GM12873 (cell line): ENCODE measurements around the gene WDR76.

Source experiments
- TF ChIP-seq, protein P1 (sequence below): IDR thresholded peaks from 2 replicates; pipeline ENCODE4 v1.5.1; 2012; ENCODE audit warnings: low read depth, mild to moderate bottlenecking, moderate library complexity, low read length, control low read depth; ENCODE audit not compliant: insufficient read depth; ENCODE audit errors: missing control alignments

WDR76 gene

DNA sequence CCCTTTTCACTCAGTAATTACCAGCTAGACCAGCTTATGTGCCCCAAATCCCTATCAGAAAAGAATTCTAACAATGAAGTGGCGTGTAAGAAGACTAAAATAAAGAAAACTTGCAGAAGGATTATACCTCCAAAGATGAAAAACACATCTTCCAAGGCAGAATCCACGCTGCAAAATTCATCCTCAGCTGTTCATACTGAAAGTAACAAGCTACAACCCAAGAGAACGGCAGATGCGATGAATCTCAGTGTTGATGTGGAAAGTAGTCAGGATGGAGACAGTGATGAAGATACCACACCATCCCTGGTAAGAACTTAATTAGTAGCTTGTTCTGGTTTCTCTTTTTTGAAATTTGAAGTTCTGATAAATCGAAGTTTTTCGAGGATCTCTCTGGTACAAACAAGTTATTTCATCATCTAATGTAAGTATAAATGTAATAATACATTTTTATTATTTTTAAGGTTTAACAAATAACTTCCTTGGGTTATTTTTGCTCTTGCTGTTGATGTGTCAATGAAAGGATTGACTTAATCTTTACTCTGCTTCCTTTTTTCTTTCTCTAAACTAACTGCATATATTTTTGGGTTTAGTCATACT is 1.4 kb downstream of the WDR76 start:
- TF ChIP-seq, protein P1, sequence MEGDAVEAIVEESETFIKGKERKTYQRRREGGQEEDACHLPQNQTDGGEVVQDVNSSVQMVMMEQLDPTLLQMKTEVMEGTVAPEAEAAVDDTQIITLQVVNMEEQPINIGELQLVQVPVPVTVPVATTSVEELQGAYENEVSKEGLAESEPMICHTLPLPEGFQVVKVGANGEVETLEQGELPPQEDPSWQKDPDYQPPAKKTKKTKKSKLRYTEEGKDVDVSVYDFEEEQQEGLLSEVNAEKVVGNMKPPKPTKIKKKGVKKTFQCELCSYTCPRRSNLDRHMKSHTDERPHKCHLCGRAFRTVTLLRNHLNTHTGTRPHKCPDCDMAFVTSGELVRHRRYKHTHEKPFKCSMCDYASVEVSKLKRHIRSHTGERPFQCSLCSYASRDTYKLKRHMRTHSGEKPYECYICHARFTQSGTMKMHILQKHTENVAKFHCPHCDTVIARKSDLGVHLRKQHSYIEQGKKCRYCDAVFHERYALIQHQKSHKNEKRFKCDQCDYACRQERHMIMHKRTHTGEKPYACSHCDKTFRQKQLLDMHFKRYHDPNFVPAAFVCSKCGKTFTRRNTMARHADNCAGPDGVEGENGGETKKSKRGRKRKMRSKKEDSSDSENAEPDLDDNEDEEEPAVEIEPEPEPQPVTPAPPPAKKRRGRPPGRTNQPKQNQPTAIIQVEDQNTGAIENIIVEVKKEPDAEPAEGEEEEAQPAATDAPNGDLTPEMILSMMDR, result no peak

DNA sequence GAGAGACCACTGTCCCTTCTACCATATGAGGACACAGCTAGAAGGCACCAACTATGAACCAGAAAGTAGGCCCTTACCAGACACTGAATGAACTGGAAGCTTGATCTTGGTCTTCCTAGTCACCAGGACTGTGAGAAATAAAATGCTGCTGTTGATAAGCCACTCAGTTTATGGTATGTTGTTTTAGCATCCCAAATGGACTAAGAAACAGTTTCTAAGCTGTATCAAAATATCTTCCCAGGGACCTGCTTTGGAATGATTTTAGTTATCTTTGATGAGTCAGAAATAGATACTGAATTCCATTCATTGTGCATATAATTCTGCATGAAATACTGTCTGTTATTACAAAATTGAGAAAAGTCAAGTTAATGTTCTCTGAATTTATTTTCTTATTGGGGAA is 18.6 kb downstream of the WDR76 start:
- TF ChIP-seq, protein P1, result no peak

DNA sequence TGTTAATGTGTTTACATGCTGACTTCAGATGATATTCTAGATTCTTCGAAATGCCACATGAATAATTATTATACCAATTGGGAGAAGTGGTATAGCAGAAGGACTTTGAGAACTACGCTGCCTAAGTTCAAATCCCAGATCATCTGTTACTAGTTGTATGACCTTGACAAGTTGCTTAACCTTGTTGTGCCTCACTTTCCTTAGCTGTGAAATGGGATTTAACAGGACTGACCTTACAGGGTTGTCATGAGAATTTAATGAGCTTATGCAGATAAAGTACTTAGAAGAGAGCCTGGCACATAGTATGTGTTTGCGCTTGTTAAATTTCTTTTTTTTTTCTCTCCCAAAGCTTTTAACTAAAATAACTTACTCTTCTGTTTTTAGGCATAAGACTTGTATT is 24.4 kb downstream of the WDR76 start:
- TF ChIP-seq, protein P1, result no peak

DNA sequence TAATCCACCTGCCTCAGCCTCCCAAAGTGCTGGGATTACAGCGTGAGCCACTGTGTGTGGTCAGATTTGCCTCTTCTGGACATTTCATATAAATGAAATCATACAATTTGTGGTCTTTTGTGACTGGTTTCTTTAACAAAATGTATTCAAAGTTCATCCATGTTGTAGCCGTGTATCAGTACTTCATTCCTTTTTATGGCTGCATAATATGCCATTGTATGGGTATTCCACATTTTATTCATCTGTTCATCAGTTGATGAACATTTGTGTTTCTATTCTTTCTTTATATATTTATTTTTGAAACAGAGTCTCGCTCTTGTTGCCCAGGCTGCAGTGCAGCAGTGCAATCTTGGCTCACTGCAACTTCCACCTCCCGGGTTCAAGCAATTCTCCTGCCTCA is 25.8 kb downstream of the WDR76 start:
- TF ChIP-seq, protein P1, result no peak

DNA sequence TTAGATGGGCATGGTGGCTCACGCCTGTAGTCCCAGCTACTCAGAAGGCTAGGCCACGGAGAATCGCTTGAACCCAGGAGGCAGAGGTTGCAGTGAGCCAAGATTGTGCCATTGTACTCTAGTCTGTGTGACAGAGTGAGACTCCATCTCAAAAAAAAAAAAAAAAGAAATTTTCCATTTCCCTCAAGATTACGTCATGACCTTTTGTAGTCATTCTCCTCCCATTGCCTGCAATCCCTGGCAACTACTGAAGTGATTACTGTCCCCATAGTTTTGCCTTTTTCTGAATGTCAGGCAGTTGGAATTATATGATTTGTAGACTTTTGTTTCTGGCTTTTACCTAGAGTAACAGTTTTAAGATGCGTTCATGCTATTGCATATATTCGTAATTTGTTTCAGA is 28.0 kb downstream of the WDR76 start:
- TF ChIP-seq, protein P1, result no peak

DNA sequence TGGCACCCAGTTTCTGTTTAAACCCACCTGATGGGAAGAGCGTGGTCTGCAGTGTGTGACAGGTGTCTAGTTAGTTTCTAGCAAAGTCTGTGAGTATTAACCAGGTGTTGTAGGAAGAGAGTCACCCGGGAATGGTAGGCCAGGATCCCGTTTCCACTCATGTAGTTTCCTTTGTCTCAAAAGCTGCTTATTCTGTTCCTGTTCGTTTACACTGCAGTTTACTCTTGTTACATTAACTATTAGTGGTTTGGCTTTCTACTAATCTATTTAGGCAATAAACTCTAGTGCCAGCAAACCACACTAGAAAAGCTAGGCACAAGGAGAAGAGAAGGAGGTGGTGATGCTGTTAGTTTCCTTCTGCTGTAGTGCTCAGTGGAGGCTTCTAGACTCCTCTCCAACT is 32.7 kb downstream of the WDR76 start:
- TF ChIP-seq, protein P1, result no peak

DNA sequence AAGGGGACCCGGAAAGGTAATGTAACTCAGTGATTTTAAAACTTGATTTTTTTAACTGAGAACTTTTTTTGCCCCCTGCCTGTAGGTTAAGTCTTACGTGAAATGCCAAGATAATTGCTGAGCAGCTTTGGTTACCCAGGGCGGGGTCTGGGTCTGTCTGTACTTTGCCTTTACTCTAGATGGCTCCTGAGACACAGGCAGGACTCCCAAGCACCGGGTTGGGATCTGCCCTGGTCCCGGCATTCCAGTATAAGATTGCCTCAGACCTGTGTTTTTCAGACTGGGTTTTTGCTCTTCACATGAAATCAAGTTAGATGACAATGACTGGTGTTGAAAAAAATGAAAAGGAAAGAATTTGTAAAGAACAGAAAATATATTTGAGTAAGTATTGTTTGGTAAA is 40.3 kb downstream of the WDR76 start:
- TF ChIP-seq, protein P1, result no peak

DNA sequence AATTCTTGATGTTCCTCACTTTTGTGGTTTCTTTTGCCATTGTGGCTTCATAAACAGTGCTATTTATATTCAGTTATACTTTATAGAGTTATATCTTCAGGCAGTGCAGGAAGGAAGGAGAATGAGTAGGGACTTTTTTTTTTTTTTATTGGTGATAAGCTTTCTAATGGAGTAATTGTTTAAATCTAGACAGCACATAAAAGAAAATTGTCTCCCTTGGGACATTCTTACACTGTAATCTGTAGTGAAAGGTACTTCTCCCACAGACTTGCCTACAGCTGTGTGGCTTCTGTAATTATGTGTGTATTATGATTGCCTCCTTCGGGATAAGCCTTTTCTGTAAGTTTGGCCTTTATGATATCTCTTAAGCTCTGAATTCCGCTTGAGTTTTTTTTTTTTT is 41.6 kb downstream of the WDR76 start:
- TF ChIP-seq, protein P1, result no peak
